Psoas muscle (tissue), 8 donors: ENCODE data around the gene TSC22D4. TPM values are rescaled to one million over a fixed set of nuclear protein-coding genes. Genes with fewer than 3 reads are reported as not detected.
"Not testable (repeated sequence)": the region's sequence is repeated elsewhere in the genome, so short reads cannot be mapped to it uniquely, and the experiment has no call there.

Experiments used
- ATAC-seq, 4 donors: fragments of 200-7000 bp; cut with Tn5 transposase; one replicate each; pipeline ENCODE4 v1.9.1; 2020; ENCODE audit warnings: moderate library complexity in 3 of 4, mild to moderate bottlenecking in 2 of 4
- DNase-seq, 2 donors: peaks; one replicate each; pipeline ENCODE4 v3.0.0-alpha.2; 2020
- H3K27ac ChIP-seq: fragments of 200-600 bp; one replicate; pipeline ENCODE4 v1.8.0; 2022
- H3K27me3 ChIP-seq, 3 donors: fragments of 200-600 bp in 1 of 3; one replicate each; pipeline versions ENCODE4 v1.6.1 to v1.8.0; 2013 to 2022; ENCODE audit warnings: low read length in 2 of 3, mild to moderate bottlenecking in 2 of 3, moderate library complexity in 1 of 3; ENCODE audit not compliant: insufficient read depth in 3 of 3
- H3K36me3 ChIP-seq, 2 donors: fragments of 200-600 bp in 1 of 2; one replicate each; pipeline versions ENCODE4 v1.6.1 to v1.8.0; 2013 to 2022; ENCODE audit warnings: low read depth in 1 of 2, mild to moderate bottlenecking in 1 of 2, moderate library complexity in 1 of 2; ENCODE audit not compliant: insufficient read depth in 1 of 2
- H3K4me1 ChIP-seq: fragments of 200-600 bp; one replicate; pipeline ENCODE4 v1.8.0; 2022
- H3K4me3 ChIP-seq: fragments of 200-600 bp; one replicate; pipeline ENCODE4 v1.8.0; 2022; ENCODE audit warnings: mild to moderate bottlenecking
- H3K9me3 ChIP-seq: fragments of 200-600 bp; one replicate; pipeline ENCODE4 v1.8.0; 2022
- WGBS, 3 donors: extraction: QIAGEN DNeasy Blood & Tissue Kit; methylation state at CpG; one replicate each; pipeline versions ENCODE4 v1.1.6 to v1.1.7; 2013; 5-methylcytosine and 5-hydroxymethylcytosine counted together
- intact Hi-C, 2 donors: fragments of 100-400 bp; cut with DNase I; formaldehyde crosslinking; loops; one replicate each; pipeline versions ENCODE4 v1.11.0 to v1.14.2; 2022
- polyA plus RNA-seq, 3 donors: library from polyadenylated mRNA; stranded (reverse); fragments of 200-250 nt; gene quantifications; one replicate each; pipeline ENCODE4 v1.2.3, GENCODE V29; 2013
- total RNA-seq, 4 donors: library from RNA; stranded (reverse); fragmentation: NEBNext Ultra II Directional in 2 of 4; extraction: Animal tissue kit (Norgen Biotek cat#: 25700) in 2 of 4; gene quantifications; one replicate each; pipeline versions ENCODE4 v1.2.1 to v1.2.4, GENCODE V29; 2021 to 2023
- TF ChIP-seq, protein P1 (sequence below): fragments of 200-600 bp; IDR thresholded peaks from one replicate; pipeline ENCODE4 v1.8.0; 2022; ENCODE audit warnings: antibody characterized with exemption
- donor health status: healthy with polysubstance abuse.
- donor health status: DM: no; HTN: no; CAD: no; lungs with moderate emphysema.
- donor health status: Bipolar disorder and iron deficiency.
- donor health status: healthy.
- donor health status: DM: yes; HTN: yes; CAD: no.
- donor health status: DM: no; HTN: no; CAD: no.
- donor health status: DM: no; HTN: no; CAD: no.
- donor health status: DM: yes; HTN: yes; CAD: no.

TSC22D4 gene
- total and polyA plus RNA-seq, 7 donors, result 15.7 to 24.8 (median 16.7) TPM

GRCh38 chr7:100449190-100449795, 29.7 kb downstream of the TSC22D4 start:
- H3K4me1 ChIP-seq, result peaks cover 2% of the 10 kb centered on the region
- ATAC-seq (no peak), DNase-seq (peak in 1 of 2 donors; percentile 4)
- TF ChIP-seq, protein P1, sequence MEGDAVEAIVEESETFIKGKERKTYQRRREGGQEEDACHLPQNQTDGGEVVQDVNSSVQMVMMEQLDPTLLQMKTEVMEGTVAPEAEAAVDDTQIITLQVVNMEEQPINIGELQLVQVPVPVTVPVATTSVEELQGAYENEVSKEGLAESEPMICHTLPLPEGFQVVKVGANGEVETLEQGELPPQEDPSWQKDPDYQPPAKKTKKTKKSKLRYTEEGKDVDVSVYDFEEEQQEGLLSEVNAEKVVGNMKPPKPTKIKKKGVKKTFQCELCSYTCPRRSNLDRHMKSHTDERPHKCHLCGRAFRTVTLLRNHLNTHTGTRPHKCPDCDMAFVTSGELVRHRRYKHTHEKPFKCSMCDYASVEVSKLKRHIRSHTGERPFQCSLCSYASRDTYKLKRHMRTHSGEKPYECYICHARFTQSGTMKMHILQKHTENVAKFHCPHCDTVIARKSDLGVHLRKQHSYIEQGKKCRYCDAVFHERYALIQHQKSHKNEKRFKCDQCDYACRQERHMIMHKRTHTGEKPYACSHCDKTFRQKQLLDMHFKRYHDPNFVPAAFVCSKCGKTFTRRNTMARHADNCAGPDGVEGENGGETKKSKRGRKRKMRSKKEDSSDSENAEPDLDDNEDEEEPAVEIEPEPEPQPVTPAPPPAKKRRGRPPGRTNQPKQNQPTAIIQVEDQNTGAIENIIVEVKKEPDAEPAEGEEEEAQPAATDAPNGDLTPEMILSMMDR, result no peak
- WGBS, 3 donors, result 83 to 88% (median 83%) methylated on average over 13 of the region's 13 CpGs
- no peak overlapping the region for H3K4me3 ChIP-seq
- intact Hi-C loops, result no loop called here
- H3K36me3 ChIP-seq, result no peaks in the 10 kb centered on the region
- no peaks in the 10 kb centered on the region for H3K27me3 ChIP-seq
- no peak overlapping the region for H3K27ac ChIP-seq
- no peaks in the 10 kb centered on the region for H3K9me3 ChIP-seq

DNA sequence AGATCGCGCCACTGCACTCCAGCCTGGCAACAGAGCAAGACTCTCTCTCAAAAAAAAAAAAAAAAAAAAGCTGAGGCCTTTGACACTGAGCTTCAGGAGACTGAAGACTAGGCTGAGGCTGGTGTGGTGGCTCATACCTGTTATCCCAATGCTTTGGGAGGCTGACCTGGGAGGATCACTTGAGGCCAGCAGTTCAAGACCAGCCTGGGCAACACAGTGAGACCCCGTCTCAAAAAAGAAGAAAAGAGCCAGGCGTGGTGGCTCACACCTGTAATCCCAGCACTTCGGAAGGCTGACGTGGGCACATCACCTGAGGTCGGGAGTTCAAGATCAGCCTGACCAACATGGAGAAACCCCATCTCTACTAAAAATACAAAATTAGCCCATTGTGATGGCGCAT, 31.7 kb downstream of the TSC22D4 start:
- intact Hi-C loops, H3K27me3 ChIP-seq: not testable (repeated sequence)
- WGBS, 3 donors, result 96 to 97% (median 96%) methylated on average over 8 of the region's 8 CpGs

GRCh38 chr7:100446040-100446439, 33.0 kb downstream of the TSC22D4 start:
- Histone ChIP-seq H3K27ac (peak overlapping the region; percentile 36), H3K4me1 (peaks cover 3% of the 10 kb centered on the region), H3K36me3 (no peaks in the 10 kb centered on the region), H3K9me3 (no peaks in the 10 kb centered on the region), H3K27me3 (no peaks in the 10 kb centered on the region), H3K4me3 (no peak overlapping the region)
- DNase-seq (peak in 1 of 2 donors; percentile 2), ATAC-seq (no peak)
- intact Hi-C loops, result no loop called here
- 61 to 74% (median 72%) methylated on average over 2 of the region's 2 CpGs for WGBS, 3 donors
- TF ChIP-seq, protein P1, result no peak

More for the DNA sequence above, 31.7 kb downstream of the TSC22D4 start:
- ATAC-seq, H3K4me3 ChIP-seq, H3K27ac ChIP-seq, H3K36me3 ChIP-seq, H3K9me3 ChIP-seq, H3K4me1 ChIP-seq: not testable (repeated sequence)
- peak in 1 of 2 donors; percentile 2 for DNase-seq

DNA sequence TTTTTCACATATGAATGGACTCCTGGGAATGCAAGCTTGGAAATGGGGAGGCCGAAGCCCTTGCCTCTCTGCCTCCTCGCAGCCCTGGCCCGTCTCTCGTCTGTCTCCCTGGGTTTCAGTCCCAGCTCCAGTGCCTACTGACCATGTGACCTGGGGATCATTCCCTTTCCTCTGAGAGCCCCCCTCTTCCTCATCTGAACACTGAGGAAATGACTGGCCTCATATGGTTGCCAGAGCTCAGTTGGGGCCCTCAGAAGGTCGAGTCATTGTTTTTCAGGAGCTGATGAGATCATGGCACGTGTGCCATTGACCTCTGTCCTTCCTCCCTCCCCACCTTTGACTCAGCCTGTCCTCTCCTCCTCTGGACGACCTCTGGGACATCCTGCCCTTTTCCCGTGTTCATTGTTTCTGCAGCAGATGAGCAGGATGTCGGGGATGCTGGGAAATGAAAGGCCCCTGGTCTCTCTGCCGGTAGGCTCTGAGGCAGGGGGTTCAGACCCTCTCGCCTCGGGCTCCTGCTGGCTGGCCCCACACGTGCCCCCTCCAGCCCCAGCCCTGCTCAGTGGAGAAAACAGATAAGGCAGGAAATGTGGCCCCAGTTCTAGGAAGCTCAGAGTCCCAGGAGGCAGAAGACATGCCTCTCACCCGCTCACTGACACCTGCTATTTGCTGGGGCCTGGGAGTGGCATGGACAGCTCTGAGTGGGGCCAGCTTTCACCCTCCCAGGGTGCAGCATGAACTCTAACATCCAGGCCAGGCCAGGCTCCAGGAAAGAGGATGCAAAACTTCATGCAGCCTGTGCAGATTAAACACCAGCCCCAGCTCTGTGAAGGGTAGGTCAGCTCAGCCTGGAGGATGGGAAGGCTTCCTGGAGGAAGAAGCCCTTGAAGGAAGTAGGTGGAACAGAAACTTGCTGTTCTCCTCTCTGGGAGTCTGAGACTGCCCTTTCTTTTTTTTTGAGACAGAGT, 34.4 kb downstream of the TSC22D4 start:
- intact Hi-C loops, result no loop called here
- Histone ChIP-seq H3K27ac (peak overlapping the region; percentile 68), H3K27me3 (no peaks in the 10 kb centered on the region), H3K36me3 (no peaks in the 10 kb centered on the region), H3K4me1 (peaks cover 3% of the 10 kb centered on the region), H3K4me3 (no peak overlapping the region), H3K9me3 (no peaks in the 10 kb centered on the region)
- TF ChIP-seq, protein P1, result no peak
- no peak for DNase-seq
- peak; percentile 47 to 66 (median 54) for ATAC-seq
- 28 to 34% (median 32%) methylated on average over 14 of the region's 14 CpGs for WGBS, 3 donors

- peak overlapping the region; percentile 49 for H3K27ac ChIP-seq
- TF ChIP-seq, protein P1, result no peak
- WGBS, 3 donors, result 90 to 94% (median 93%) methylated on average over 9 of the region's 9 CpGs
Measured at GRCh38 chr7:100443096-100443840, 35.7 kb downstream of the TSC22D4 start.

More at GRCh38 chr7:100443096-100443840, 35.7 kb downstream of the TSC22D4 start:
- intact Hi-C loops, result no loop called here
- Histone ChIP-seq H3K4me1 (peaks cover 3% of the 10 kb centered on the region), H3K4me3 (no peak overlapping the region), H3K9me3 (no peaks in the 10 kb centered on the region), H3K27me3 (no peaks in the 10 kb centered on the region), H3K36me3 (no peaks in the 10 kb centered on the region)
- no peak for ATAC-seq
- DNase-seq, result no peak
